HG02623 (cell line): ENCODE data around the gene ABCC1.
A peak's percentile ranks its signal among the peaks of the same experiment; 100 is the strongest.

Source experiments
- ATAC-seq: cut with Tn5 transposase; IDR thresholded peaks from one replicate; pipeline ENCODE4 v1.9.1; 2021; ENCODE audit warnings: moderate library complexity; ENCODE audit not compliant: unreplicated experiment

ABCC1 gene

GRCh38 chr16:15990902-15991301 lies 41.5 kb downstream of the ABCC1 start:
- no peak for ATAC-seq

GRCh38 chr16:15993128-15993527 lies 43.7 kb downstream of the ABCC1 start:
- ATAC-seq = no peak

GRCh38 chr16:15993541-15993940 lies 44.1 kb downstream of the ABCC1 start:
- no peak for ATAC-seq

- no peak for ATAC-seq
Observed at GRCh38 chr16:15993946-15994665, 44.7 kb downstream of the ABCC1 start.

- ATAC-seq = no peak
Observed at GRCh38 chr16:15996432-15997109, 47.2 kb downstream of the ABCC1 start.

GRCh38 chr16:16000685-16001084 lies 51.3 kb downstream of the ABCC1 start:
- no peak for ATAC-seq

GRCh38 chr16:16001596-16002255 lies 52.3 kb downstream of the ABCC1 start:
- no peak for ATAC-seq

GRCh38 chr16:16003719-16004313 lies 54.4 kb downstream of the ABCC1 start:
- ATAC-seq = no peak

- no peak for ATAC-seq
Observed at GRCh38 chr16:16004314-16004749, 54.9 kb downstream of the ABCC1 start.

- no peak for ATAC-seq
Observed at GRCh38 chr16:16005721-16006120, 56.3 kb downstream of the ABCC1 start.

GRCh38 chr16:16006650-16007049 lies 57.2 kb downstream of the ABCC1 start:
- no peak for ATAC-seq

GRCh38 chr16:16007743-16008111 lies 58.3 kb downstream of the ABCC1 start:
- ATAC-seq = peak; percentile 67

- no peak for ATAC-seq
Observed at GRCh38 chr16:16008666-16009065, 59.2 kb downstream of the ABCC1 start.

GRCh38 chr16:16009401-16009800 lies 60.0 kb downstream of the ABCC1 start:
- no peak for ATAC-seq

GRCh38 chr16:16010194-16010593 lies 60.8 kb downstream of the ABCC1 start:
- no peak for ATAC-seq

- ATAC-seq = no peak
Observed at GRCh38 chr16:16012144-16012543, 62.7 kb downstream of the ABCC1 start.

- ATAC-seq = no peak
Observed at GRCh38 chr16:16013812-16014211, 64.4 kb downstream of the ABCC1 start.

GRCh38 chr16:16014329-16015224 lies 65.2 kb downstream of the ABCC1 start:
- no peak for ATAC-seq

- no peak for ATAC-seq
Observed at GRCh38 chr16:16015849-16016248, 66.4 kb downstream of the ABCC1 start.

GRCh38 chr16:16016388-16016964 lies 67.1 kb downstream of the ABCC1 start:
- ATAC-seq = no peak
